ENCODE measurements around the gene DNAJC12.
"Not testable (repeated sequence)": the region's sequence is repeated elsewhere in the genome, so short reads cannot be mapped to it uniquely, and the experiment has no call there.

The DNAJC12 gene

DNA sequence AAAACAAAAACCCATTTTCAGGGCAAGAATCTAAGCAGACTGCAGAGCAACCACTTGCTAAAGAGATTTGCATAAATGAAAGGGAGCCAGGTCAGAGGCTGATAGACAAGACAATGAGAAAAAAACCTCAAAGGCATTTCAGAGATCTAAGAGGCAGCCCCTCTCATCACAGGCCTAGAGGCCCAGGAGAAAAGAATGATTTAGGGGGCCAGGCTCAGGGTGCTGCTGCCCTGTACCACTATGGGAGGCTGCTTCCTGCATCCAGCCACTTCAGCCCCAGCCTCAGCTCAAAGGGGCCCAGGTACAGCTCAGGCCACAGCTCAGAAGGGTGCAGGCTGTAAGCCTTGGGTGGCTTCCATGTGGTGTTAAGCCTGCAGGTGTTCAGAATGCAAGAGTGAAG is 3.7 kb upstream of the DNAJC12 start:
- no peaks in the 10 kb centered on the region for H3K9me3 ChIP-seq (ENCODE audit: control insufficient read depth, low read length)
- TF ChIP-seq, protein P1, sequence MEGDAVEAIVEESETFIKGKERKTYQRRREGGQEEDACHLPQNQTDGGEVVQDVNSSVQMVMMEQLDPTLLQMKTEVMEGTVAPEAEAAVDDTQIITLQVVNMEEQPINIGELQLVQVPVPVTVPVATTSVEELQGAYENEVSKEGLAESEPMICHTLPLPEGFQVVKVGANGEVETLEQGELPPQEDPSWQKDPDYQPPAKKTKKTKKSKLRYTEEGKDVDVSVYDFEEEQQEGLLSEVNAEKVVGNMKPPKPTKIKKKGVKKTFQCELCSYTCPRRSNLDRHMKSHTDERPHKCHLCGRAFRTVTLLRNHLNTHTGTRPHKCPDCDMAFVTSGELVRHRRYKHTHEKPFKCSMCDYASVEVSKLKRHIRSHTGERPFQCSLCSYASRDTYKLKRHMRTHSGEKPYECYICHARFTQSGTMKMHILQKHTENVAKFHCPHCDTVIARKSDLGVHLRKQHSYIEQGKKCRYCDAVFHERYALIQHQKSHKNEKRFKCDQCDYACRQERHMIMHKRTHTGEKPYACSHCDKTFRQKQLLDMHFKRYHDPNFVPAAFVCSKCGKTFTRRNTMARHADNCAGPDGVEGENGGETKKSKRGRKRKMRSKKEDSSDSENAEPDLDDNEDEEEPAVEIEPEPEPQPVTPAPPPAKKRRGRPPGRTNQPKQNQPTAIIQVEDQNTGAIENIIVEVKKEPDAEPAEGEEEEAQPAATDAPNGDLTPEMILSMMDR (IDR thresholded peaks at IDR 0.05), result no peak
- H3K9ac ChIP-seq, result no peak overlapping the region

DNA sequence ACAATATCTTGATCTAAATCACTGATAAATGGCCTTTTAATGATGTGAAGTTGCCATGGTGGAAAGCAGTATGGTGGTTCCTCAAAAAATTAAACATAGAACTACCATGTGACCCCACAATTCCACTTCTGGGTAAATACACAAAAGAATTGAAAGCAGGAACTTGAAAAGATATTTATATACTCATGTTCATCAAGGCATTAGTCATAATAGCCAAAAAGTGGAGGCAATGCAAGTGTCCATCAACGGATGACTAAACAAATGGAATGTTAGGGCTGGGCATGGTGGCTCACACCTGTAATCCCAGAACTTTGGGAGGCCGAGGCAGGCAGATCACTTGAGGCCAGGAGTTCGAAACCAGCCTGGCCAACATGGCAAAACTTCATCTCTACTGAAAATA is 2.0 kb upstream of the DNAJC12 start:
- no peak overlapping the region for H3K4me2 ChIP-seq (ENCODE audit: low read length)
- no peaks in the 10 kb centered on the region for H3K9me3 ChIP-seq (ENCODE audit: control insufficient read depth, low read length)
- H3K4me3 ChIP-seq (ENCODE audit: low read depth, low read length), result no peak overlapping the region
- H3K27me3 ChIP-seq (ENCODE audit: control insufficient read depth, insufficient read depth, low read length), result no peaks in the 10 kb centered on the region
- no peak overlapping the region for H3K27ac ChIP-seq
- TF ChIP-seq, protein P1 (IDR thresholded peaks at IDR 0.05), result no peak
- no peaks in the 10 kb centered on the region for H3K79me2 ChIP-seq
- no peak overlapping the region for H3K9ac ChIP-seq
- H3K4me1 ChIP-seq, result no peaks in the 10 kb centered on the region
- H3K36me3 ChIP-seq (ENCODE audit: control insufficient read depth, insufficient read depth, low read length), result no peaks in the 10 kb centered on the region
- H2AFZ ChIP-seq, result no peak overlapping the region

More for the DNA sequence above, 3.7 kb upstream of the DNAJC12 start:
- Histone ChIP-seq H3K27me3 (ENCODE audit: control insufficient read depth, insufficient read depth, low read length) (no peaks in the 10 kb centered on the region), H3K4me3 (ENCODE audit: low read depth, low read length) (no peak overlapping the region), H3K4me2 (ENCODE audit: low read length) (no peak overlapping the region), H3K27ac (no peak overlapping the region), H3K36me3 (ENCODE audit: control insufficient read depth, insufficient read depth, low read length) (no peaks in the 10 kb centered on the region), H3K79me2 (no peaks in the 10 kb centered on the region), H3K4me1 (no peaks in the 10 kb centered on the region), H2AFZ (no peak overlapping the region)

DNA sequence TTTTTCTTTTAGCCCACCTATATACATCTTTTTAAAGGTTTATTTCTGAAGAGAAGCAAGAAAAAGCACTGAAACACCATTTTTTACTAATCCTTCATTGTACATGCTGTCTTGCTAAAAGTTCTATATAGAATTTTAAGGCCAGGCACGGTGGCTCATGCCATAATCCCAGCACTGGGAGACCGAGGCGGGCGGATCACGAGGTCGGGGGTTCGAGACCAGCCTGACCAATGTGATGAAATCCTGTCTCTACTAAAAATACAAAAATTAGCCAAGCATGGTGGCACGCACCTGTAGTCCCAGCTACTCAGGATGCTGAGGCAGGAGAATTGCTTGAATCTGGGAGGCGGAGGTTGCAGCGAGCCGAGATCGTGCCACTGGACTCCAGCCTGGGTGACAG is 1.5 kb upstream of the DNAJC12 start:
- not testable (repeated sequence) for H3K4me1 ChIP-seq; H3K9me3 ChIP-seq (ENCODE audit: control insufficient read depth, low read length); H3K4me3 ChIP-seq (ENCODE audit: low read depth, low read length); H3K36me3 ChIP-seq (ENCODE audit: control insufficient read depth, insufficient read depth, low read length); H2AFZ ChIP-seq; H3K27me3 ChIP-seq (ENCODE audit: control insufficient read depth, insufficient read depth, low read length); H3K9ac ChIP-seq; H3K79me2 ChIP-seq; H3K4me2 ChIP-seq (ENCODE audit: low read length); H3K27ac ChIP-seq

DNA sequence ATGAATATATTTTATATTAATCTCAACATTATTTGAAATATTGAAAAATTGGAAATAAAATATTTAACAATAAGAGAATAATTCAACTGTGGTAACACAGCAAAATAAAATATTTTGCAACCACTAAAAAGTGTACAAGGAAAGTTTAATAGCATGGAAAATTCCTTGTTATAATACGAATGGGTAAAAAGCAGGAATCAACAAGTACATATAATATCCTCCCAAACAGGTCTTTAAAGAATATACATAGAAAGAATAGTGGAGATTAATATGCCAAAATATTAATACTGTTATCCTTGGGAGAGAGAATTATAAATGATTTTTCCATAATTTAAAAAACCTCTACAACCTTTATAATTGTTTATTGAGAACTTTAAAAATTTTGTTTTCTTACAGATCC is 1.0 kb downstream of the DNAJC12 start:
- no peak overlapping the region for H3K4me3 ChIP-seq (ENCODE audit: low read depth, low read length)
- peak overlapping the region; percentile 25 for H2AFZ ChIP-seq
- H3K9ac ChIP-seq, result no peak overlapping the region
- no peaks in the 10 kb centered on the region for H3K79me2 ChIP-seq
- no peaks in the 10 kb centered on the region for H3K36me3 ChIP-seq (ENCODE audit: control insufficient read depth, insufficient read depth, low read length)
- no peaks in the 10 kb centered on the region for H3K27me3 ChIP-seq (ENCODE audit: control insufficient read depth, insufficient read depth, low read length)
- TF ChIP-seq, protein P1 (IDR thresholded peaks at IDR 0.05), result no peak
- no peaks in the 10 kb centered on the region for H3K4me1 ChIP-seq
- H3K27ac ChIP-seq, result no peak overlapping the region
- peak overlapping the region; percentile 55 for H3K4me2 ChIP-seq (ENCODE audit: low read length)
- no peaks in the 10 kb centered on the region for H3K9me3 ChIP-seq (ENCODE audit: control insufficient read depth, low read length)

DNA sequence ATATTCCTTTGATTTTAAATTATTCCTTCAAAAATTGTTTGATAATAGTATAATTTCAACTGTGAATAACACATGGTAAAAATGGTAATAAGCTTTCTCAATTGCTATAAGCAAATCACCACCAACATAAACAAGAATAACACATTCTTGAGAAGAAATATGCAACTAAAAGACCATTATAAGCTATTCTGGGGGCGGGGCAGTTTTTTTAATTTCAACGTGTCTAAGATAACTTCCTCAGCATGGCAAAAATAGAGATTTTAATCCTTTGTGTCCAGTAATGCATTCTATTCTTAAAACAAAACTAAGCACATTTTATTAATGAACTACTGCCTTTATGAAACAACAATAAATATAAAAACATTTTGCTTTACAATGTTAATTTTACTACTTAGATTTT is 1.5 kb downstream of the DNAJC12 start:
- Histone ChIP-seq H3K4me3 (ENCODE audit: low read depth, low read length) (no peak overlapping the region), H3K79me2 (no peaks in the 10 kb centered on the region), H3K9ac (no peak overlapping the region), H3K4me1 (no peaks in the 10 kb centered on the region), H3K36me3 (ENCODE audit: control insufficient read depth, insufficient read depth, low read length) (no peaks in the 10 kb centered on the region), H3K27me3 (ENCODE audit: control insufficient read depth, insufficient read depth, low read length) (no peaks in the 10 kb centered on the region), H2AFZ (no peak overlapping the region), H3K9me3 (ENCODE audit: control insufficient read depth, low read length) (no peaks in the 10 kb centered on the region), H3K27ac (no peak overlapping the region), H3K4me2 (ENCODE audit: low read length) (no peak overlapping the region)
- TF ChIP-seq, protein P1 (IDR thresholded peaks at IDR 0.05), result no peak

DNA sequence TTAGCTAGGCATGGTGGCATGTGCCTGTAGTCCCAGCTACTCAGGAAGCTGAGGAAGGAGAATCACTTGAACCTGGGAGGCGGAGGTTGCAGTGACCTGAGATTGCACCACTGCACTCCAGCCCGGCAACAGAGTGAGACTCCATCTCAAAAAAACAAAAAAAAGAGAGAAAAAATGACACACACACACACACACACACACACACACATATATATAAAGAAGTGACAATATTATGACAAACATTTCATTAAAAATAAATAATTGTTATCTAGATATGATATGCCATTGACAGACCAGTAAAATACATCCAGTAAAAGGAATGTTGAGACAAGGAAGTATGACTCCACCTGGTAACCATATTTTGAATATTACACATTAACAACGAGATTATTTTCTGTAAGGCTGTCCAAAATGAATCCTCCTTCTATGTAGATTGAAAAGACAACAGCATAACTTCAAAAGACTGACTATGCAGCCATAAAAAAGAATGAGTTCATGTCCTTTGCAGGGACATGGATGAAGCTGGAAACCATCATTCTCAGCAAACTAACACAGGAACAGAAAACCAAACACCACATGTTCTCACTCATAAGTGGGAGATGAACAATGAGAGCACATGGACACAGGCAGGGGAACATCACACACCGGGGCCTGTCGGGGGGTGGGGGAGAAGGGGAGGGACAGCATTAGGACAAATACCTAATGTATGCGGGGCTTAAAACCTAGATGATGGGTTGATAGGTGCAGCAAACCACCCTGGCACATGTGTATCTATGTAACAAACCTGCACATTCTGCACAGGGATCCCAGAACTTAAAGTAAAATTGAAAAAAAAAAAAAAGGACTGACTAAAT is 2.2 kb downstream of the DNAJC12 start:
- not testable (repeated sequence) for H3K79me2 ChIP-seq; H3K4me3 ChIP-seq (ENCODE audit: low read depth, low read length); H3K9ac ChIP-seq; H3K27me3 ChIP-seq (ENCODE audit: control insufficient read depth, insufficient read depth, low read length); H3K4me1 ChIP-seq; H3K27ac ChIP-seq; H3K36me3 ChIP-seq (ENCODE audit: control insufficient read depth, insufficient read depth, low read length); H3K9me3 ChIP-seq (ENCODE audit: control insufficient read depth, low read length); H3K4me2 ChIP-seq (ENCODE audit: low read length)
- peak overlapping the region; percentile 56 for H2AFZ ChIP-seq

Measured in parathyroid adenoma (tissue), 2 donors.